ENCODE measurements around the gene KCNK3.

DNA sequence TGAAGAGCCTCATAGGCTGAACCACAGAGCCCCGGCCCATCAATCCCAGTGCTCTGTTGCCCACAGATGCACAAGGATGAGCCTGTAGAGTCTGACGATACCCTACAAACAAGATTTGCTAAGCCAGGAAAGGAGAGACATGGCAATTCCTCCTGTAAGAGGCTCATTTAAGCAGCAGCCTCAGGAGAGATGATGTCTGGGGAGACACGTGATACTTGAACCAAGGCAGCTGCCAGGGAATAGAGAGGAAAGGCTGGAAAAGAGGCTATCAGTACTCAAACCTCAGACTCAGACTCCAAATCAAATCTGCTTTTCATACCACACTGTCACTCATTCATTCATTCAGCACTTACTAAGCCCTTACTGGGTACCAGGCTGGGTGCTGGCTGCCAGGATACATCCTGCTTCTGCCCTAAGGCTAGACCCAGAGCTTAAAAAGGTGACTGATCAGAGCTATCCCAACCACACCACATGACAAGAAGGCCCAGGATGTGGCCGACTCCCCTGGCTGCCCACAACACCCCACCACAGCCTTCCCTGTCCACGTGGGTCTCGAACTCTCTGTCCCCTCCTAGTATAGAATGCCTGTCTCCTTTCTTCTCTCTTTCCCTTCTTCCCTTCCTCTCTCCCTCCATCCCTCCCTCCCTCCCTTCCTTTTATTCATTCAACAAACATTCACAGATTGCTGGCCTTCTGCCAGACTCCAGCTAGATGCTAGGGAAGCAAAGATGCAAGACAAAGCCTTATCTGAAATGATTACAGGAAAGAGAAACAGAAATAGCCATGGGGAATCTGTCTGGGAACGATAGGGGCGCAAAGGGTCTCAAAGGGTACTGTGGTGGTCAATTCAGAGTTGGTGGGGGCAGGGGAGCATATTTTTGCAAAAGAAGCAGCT lies 23.4 kb upstream of the KCNK3 start:
- TF ChIP-seq, protein P1, sequence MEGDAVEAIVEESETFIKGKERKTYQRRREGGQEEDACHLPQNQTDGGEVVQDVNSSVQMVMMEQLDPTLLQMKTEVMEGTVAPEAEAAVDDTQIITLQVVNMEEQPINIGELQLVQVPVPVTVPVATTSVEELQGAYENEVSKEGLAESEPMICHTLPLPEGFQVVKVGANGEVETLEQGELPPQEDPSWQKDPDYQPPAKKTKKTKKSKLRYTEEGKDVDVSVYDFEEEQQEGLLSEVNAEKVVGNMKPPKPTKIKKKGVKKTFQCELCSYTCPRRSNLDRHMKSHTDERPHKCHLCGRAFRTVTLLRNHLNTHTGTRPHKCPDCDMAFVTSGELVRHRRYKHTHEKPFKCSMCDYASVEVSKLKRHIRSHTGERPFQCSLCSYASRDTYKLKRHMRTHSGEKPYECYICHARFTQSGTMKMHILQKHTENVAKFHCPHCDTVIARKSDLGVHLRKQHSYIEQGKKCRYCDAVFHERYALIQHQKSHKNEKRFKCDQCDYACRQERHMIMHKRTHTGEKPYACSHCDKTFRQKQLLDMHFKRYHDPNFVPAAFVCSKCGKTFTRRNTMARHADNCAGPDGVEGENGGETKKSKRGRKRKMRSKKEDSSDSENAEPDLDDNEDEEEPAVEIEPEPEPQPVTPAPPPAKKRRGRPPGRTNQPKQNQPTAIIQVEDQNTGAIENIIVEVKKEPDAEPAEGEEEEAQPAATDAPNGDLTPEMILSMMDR (IDR thresholded peaks at IDR 0.05; ENCODE audit: poor library complexity, severe bottlenecking): no peak
- TF ChIP-seq, protein P2, sequence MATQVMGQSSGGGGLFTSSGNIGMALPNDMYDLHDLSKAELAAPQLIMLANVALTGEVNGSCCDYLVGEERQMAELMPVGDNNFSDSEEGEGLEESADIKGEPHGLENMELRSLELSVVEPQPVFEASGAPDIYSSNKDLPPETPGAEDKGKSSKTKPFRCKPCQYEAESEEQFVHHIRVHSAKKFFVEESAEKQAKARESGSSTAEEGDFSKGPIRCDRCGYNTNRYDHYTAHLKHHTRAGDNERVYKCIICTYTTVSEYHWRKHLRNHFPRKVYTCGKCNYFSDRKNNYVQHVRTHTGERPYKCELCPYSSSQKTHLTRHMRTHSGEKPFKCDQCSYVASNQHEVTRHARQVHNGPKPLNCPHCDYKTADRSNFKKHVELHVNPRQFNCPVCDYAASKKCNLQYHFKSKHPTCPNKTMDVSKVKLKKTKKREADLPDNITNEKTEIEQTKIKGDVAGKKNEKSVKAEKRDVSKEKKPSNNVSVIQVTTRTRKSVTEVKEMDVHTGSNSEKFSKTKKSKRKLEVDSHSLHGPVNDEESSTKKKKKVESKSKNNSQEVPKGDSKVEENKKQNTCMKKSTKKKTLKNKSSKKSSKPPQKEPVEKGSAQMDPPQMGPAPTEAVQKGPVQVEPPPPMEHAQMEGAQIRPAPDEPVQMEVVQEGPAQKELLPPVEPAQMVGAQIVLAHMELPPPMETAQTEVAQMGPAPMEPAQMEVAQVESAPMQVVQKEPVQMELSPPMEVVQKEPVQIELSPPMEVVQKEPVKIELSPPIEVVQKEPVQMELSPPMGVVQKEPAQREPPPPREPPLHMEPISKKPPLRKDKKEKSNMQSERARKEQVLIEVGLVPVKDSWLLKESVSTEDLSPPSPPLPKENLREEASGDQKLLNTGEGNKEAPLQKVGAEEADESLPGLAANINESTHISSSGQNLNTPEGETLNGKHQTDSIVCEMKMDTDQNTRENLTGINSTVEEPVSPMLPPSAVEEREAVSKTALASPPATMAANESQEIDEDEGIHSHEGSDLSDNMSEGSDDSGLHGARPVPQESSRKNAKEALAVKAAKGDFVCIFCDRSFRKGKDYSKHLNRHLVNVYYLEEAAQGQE (IDR thresholded peaks at IDR 0.05; ENCODE audit: borderline replicate concordance): no peak
